SU-DHL-6 (cell line): ENCODE data around the gene CLIC6.

ENCODE experiments used
- H2AFZ ChIP-seq: fragments of 200-600 bp; sonication (generic); 2 replicates; pipeline ENCODE4 v1.6.1; 2014; ENCODE audit warnings: low read depth, mild to moderate bottlenecking, moderate library complexity, mixed read lengths, antibody characterized with exemption, low read length; ENCODE audit not compliant: severe bottlenecking
- H3F3A ChIP-seq: fragments of 200-600 bp; shearing (Covaris generic); 2 replicates; pipeline ENCODE4 v1.6.0; 2016; ENCODE audit warnings: antibody characterized with exemption, mild to moderate bottlenecking; ENCODE audit not compliant: insufficient read depth
- H3K27ac ChIP-seq: fragments of 200-600 bp; sonication (generic); 2 replicates; pipeline ENCODE4 v1.5.1; 2016; ENCODE audit warnings: low read depth, mild to moderate bottlenecking, low read length, moderate library complexity, mixed read lengths
- H3K27me3 ChIP-seq: fragments of 200-600 bp; sonication (generic), shearing (Covaris generic); 2 replicates; pipeline ENCODE4 v1.6.0; 2014; ENCODE audit warnings: mild to moderate bottlenecking, low read length
- H3K36me3 ChIP-seq: fragments of 200-600 bp; sonication (generic); 2 replicates; pipeline ENCODE4 v1.6.1; 2014; ENCODE audit warnings: mild to moderate bottlenecking, low read length, mixed read lengths
- H3K4me2 ChIP-seq: fragments of 300-600, 200-600 bp; shearing (Covaris generic), sonication (generic); 2 replicates; pipeline ENCODE4 v1.6.0; 2014; ENCODE audit warnings: low read length, low read depth, mild to moderate bottlenecking; ENCODE audit not compliant: poor library complexity, severe bottlenecking
- H3K4me3 ChIP-seq: fragments of 200-600 bp; sonication (generic); 2 replicates; pipeline ENCODE4 v1.5.1; 2014; ENCODE audit warnings: antibody characterized with exemption, low read length, mild to moderate bottlenecking, mixed read lengths; ENCODE audit not compliant: insufficient read depth, poor library complexity, severe bottlenecking
- H3K79me2 ChIP-seq: fragments of 200-600 bp; sonication (generic); 2 replicates; pipeline ENCODE4 v1.6.1; 2014; ENCODE audit warnings: mild to moderate bottlenecking, low read length, moderate library complexity; ENCODE audit not compliant: insufficient read depth
- H3K9ac ChIP-seq: fragments of 200-600 bp; sonication (generic); 2 replicates; pipeline ENCODE4 v1.7.0; 2014; ENCODE audit warnings: mild to moderate bottlenecking, low read length
- H3K9me2 ChIP-seq: fragments of 200-600 bp; sonication (generic); replicated peaks from 2 replicates; pipeline ENCODE4 v1.6.1; 2014; ENCODE audit warnings: low read length; ENCODE audit not compliant: insufficient read depth
- H3K9me3 ChIP-seq: fragments of 200-600 bp; sonication (generic); 2 replicates; pipeline ENCODE4 v1.6.1; 2014; ENCODE audit warnings: low read length, mixed read lengths; ENCODE audit not compliant: insufficient read depth
- H4K20me1 ChIP-seq: fragments of 200-600 bp; sonication (generic); 2 replicates; pipeline ENCODE4 v1.6.1; 2014; ENCODE audit warnings: low read depth, mild to moderate bottlenecking, antibody characterized with exemption, low read length, moderate library complexity, mixed read lengths
- EZH2phosphoT487 ChIP-seq: fragments of 200-600 bp; sonication (generic), shearing (Covaris generic); conservative IDR thresholded peaks from 2 replicates; pipeline ENCODE4 v1.6.1; 2018; ENCODE audit warnings: mild to moderate bottlenecking, antibody characterized with exemption, low read length, moderate library complexity, mixed read lengths
- TF ChIP-seq, protein P1 (sequence below): fragments of 200-600 bp; sonication (generic); IDR thresholded peaks from one replicate; pipeline ENCODE4 v1.5.1; 2017; ENCODE audit warnings: antibody characterized with exemption, mild to moderate bottlenecking, low read length, moderate library complexity; ENCODE audit not compliant: insufficient read depth, poor library complexity, severe bottlenecking

CLIC6 gene

GRCh38 chr21:34730756-34731445 is 62.1 kb downstream of the CLIC6 start:
- Histone ChIP-seq H3K4me2 (no peak overlapping the region), H3K79me2 (no peaks in the 10 kb centered on the region), H3K4me3 (no peak overlapping the region), H3K9ac (no peak overlapping the region), H3K27ac (no peak overlapping the region), H3K27me3 (no peaks in the 10 kb centered on the region), H4K20me1 (no peaks in the 10 kb centered on the region), H3K9me2 (no peaks in the 10 kb centered on the region), H3K9me3 (no peaks in the 10 kb centered on the region), H3K36me3 (no peaks in the 10 kb centered on the region), H2AFZ (no peak overlapping the region), H3F3A (no peaks in the 10 kb centered on the region)
- TF ChIP-seq, protein P1, sequence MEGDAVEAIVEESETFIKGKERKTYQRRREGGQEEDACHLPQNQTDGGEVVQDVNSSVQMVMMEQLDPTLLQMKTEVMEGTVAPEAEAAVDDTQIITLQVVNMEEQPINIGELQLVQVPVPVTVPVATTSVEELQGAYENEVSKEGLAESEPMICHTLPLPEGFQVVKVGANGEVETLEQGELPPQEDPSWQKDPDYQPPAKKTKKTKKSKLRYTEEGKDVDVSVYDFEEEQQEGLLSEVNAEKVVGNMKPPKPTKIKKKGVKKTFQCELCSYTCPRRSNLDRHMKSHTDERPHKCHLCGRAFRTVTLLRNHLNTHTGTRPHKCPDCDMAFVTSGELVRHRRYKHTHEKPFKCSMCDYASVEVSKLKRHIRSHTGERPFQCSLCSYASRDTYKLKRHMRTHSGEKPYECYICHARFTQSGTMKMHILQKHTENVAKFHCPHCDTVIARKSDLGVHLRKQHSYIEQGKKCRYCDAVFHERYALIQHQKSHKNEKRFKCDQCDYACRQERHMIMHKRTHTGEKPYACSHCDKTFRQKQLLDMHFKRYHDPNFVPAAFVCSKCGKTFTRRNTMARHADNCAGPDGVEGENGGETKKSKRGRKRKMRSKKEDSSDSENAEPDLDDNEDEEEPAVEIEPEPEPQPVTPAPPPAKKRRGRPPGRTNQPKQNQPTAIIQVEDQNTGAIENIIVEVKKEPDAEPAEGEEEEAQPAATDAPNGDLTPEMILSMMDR: no peak
- no peak for TF ChIP-seq EZH2phosphoT487

- Histone ChIP-seq H3K4me3 (no peak overlapping the region), H3K79me2 (no peaks in the 10 kb centered on the region), H2AFZ (no peak overlapping the region), H3K27me3 (no peaks in the 10 kb centered on the region), H3K9me3 (no peaks in the 10 kb centered on the region), H3K4me2 (no peak overlapping the region), H3K27ac (no peak overlapping the region), H3K9ac (no peak overlapping the region), H3K9me2 (no peaks in the 10 kb centered on the region), H3K36me3 (no peaks in the 10 kb centered on the region), H3F3A (no peaks in the 10 kb centered on the region), H4K20me1 (no peaks in the 10 kb centered on the region)
- TF ChIP-seq, protein P1: no peak
- TF ChIP-seq EZH2phosphoT487: no peak
Observed at GRCh38 chr21:34732388-34732821, 63.6 kb downstream of the CLIC6 start.

DNA sequence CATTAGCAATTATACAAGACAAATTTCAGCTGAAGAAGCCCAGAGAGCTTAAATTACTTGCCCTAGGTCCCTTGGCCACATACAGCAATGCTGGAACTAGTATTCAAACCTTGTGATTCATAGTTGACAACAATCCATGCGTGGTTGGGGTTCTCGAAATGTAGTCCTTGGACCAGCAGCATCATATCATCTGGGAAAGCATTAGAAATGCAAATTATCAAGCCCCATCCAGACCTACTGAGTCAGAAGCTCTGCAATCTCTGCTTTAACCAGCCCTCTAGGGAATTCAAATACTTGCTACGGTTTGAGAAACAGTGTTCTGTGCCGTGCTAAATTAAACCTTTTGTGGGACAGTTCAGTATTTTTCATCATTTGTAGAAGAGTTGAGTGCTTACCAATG is 65.1 kb downstream of the CLIC6 start:
- H4K20me1 ChIP-seq: no peaks in the 10 kb centered on the region
- no peaks in the 10 kb centered on the region for H3F3A ChIP-seq
- H3K27me3 ChIP-seq: no peaks in the 10 kb centered on the region
- H3K9me3 ChIP-seq: no peaks in the 10 kb centered on the region
- no peaks in the 10 kb centered on the region for H3K9me2 ChIP-seq
- no peak overlapping the region for H3K4me2 ChIP-seq
- TF ChIP-seq, protein P1: no peak
- TF ChIP-seq EZH2phosphoT487: no peak
- no peak overlapping the region for H3K9ac ChIP-seq
- no peaks in the 10 kb centered on the region for H3K79me2 ChIP-seq
- H3K4me3 ChIP-seq: no peak overlapping the region
- H3K27ac ChIP-seq: no peak overlapping the region
- H2AFZ ChIP-seq: no peak overlapping the region
- no peaks in the 10 kb centered on the region for H3K36me3 ChIP-seq
